GM18907 (cell line): ENCODE results near the gene FMN2.
"Not testable (repeated sequence)": the region's sequence is repeated elsewhere in the genome, so short reads cannot be mapped to it uniquely, and the experiment has no call there.

ENCODE experiments used
- ATAC-seq: cut with Tn5 transposase; IDR thresholded peaks from one replicate; pipeline ENCODE4 v1.9.1; 2021; ENCODE audit warnings: mild to moderate bottlenecking, moderate library complexity; ENCODE audit not compliant: unreplicated experiment

Gene FMN2

GRCh38 chr1:240134596-240134995 lies 42.9 kb downstream of the FMN2 start:
- no peak for ATAC-seq

GRCh38 chr1:240136402-240136801 lies 44.7 kb downstream of the FMN2 start:
- no peak for ATAC-seq

- ATAC-seq = no peak
Measured at GRCh38 chr1:240138867-240139266, 47.2 kb downstream of the FMN2 start.

- no peak for ATAC-seq
Measured at GRCh38 chr1:240139511-240139910, 47.8 kb downstream of the FMN2 start.

GRCh38 chr1:240145120-240145519 lies 53.4 kb downstream of the FMN2 start:
- ATAC-seq = no peak

- ATAC-seq = no peak
Measured at GRCh38 chr1:240148333-240148732, 56.6 kb downstream of the FMN2 start.

- ATAC-seq = peak; percentile 58
Measured at GRCh38 chr1:240149484-240150094, 57.9 kb downstream of the FMN2 start.

- ATAC-seq = no peak
Measured at GRCh38 chr1:240151136-240151735, 59.6 kb downstream of the FMN2 start.

- no peak for ATAC-seq
Measured at GRCh38 chr1:240152611-240153297, 61.1 kb downstream of the FMN2 start.

- no peak for ATAC-seq
Measured at GRCh38 chr1:240155605-240156004, 63.9 kb downstream of the FMN2 start.

GRCh38 chr1:240164742-240165141 lies 73.1 kb downstream of the FMN2 start:
- ATAC-seq = no peak

- ATAC-seq = no peak
Measured at GRCh38 chr1:240169188-240169587, 77.5 kb downstream of the FMN2 start.

GRCh38 chr1:240170266-240170665 lies 78.6 kb downstream of the FMN2 start:
- ATAC-seq = no peak

- ATAC-seq = no peak
Measured at GRCh38 chr1:240170806-240171205, 79.1 kb downstream of the FMN2 start.

- ATAC-seq = no peak
Measured at GRCh38 chr1:240171907-240172306, 80.2 kb downstream of the FMN2 start.

GRCh38 chr1:240173836-240174235 lies 82.2 kb downstream of the FMN2 start:
- ATAC-seq = no peak

- ATAC-seq = no peak
Measured at GRCh38 chr1:240174734-240175133, 83.1 kb downstream of the FMN2 start.

- ATAC-seq = no peak
Measured at GRCh38 chr1:240178366-240178765, 86.7 kb downstream of the FMN2 start.

GRCh38 chr1:240184682-240185081 lies 93.0 kb downstream of the FMN2 start:
- not testable (repeated sequence) for ATAC-seq

- no peak for ATAC-seq
Measured at GRCh38 chr1:240188139-240188538, 96.5 kb downstream of the FMN2 start.

- ATAC-seq = peak; percentile 83
Measured at GRCh38 chr1:240189386-240189989, 97.8 kb downstream of the FMN2 start.

- ATAC-seq = no peak
Measured at GRCh38 chr1:240190881-240191401, 99.3 kb downstream of the FMN2 start.
